A549 (cell line): ENCODE data around the gene PLXNA3. TPM values are rescaled to one million over a fixed set of nuclear protein-coding genes. Genes with fewer than 3 reads are reported as not detected.

Experiments used
- ATAC-seq, 2 experiments: fragments of 200-7000 bp in 1 of 2; fragments of >200 bp in 1 of 2; cut with Nextera tagmentation in 1 of 2; cut with Tn5 transposase in 1 of 2; 3 replicates each; pipeline versions ENCODE4 v1.8.0 to v1.9.1; 2018 to 2020; ENCODE audit warnings: mild to moderate bottlenecking in 1 of 2, moderate library complexity in 1 of 2
- CTCF ChIA-PET: fragments of 300-600 bp; sonication (Branson Sonifier 250); formaldehyde crosslinking; extraction: SDS; loops from one replicate; lab custom pipeline; 2021; ENCODE audit warnings: antibody characterized with exemption, inconsistent platforms; lab: Yijun Ruan, JAX
- POLR2A ChIA-PET: fragments of 350-600 bp; formaldehyde crosslinking; extraction: SDS; loops from one replicate; lab custom pipeline; 2021; ENCODE audit warnings: antibody characterized with exemption, inconsistent platforms; lab: Yijun Ruan, JAX
- DNase-seq, 2 experiments: peaks; one replicate each; pipeline versions ENCODE4 v3.0.0 to v3.0.0-alpha.2; 2011 to 2016; ENCODE audit warnings: low read depth in 1 of 2, low spot score in 1 of 2
- FAIRE-seq: peaks from 2 replicates; lab custom pipeline; 2011; peaks lifted over from hg19 to GRCh38; lab: Jason Lieb, UNC
- H3K27ac ChIP-seq, 2 experiments: fragments of >200 bp; sonication (Bioruptor Twin); formaldehyde crosslinking; 3 replicates each; pipeline ENCODE4 v1.5.1; 2016 to 2017
- H3K4me1 ChIP-seq: fragments of >200 bp; sonication (Bioruptor Twin); formaldehyde crosslinking; 3 replicates; pipeline ENCODE4 v1.6.1; 2016
- H3K4me2 ChIP-seq: fragments of >200 bp; sonication (Bioruptor Twin); formaldehyde crosslinking; 3 replicates; pipeline ENCODE4 v1.6.1; 2016
- H3K4me3 ChIP-seq: fragments of >200 bp; sonication (Bioruptor Twin); formaldehyde crosslinking; 3 replicates; pipeline ENCODE4 v1.5.1; 2016
- H3K9me3 ChIP-seq: fragments of >200 bp; sonication (Bioruptor Twin); formaldehyde crosslinking; 3 replicates; pipeline ENCODE4 v1.6.1; 2016
- BHLHE40 ChIP-seq: IDR thresholded peaks from 2 replicates; pipeline ENCODE4 v1.6.1; 2012; ENCODE audit warnings: low read depth, low read length, inconsistent platforms
- CBX8 ChIP-seq: fragments of 200-600 bp; sonication (generic); IDR thresholded peaks from 2 replicates; pipeline ENCODE4 v1.6.1; 2016
- CEBPB ChIP-seq, 2 experiments: fragments of >200 bp in 1 of 2; sonication (Bioruptor Twin) in 1 of 2; formaldehyde crosslinking in 1 of 2; IDR thresholded peaks; 2 replicates each; pipeline ENCODE4 v1.6.1; 2012 to 2016
- CHD4 ChIP-seq: fragments of 200-600 bp; sonication (generic); IDR thresholded peaks from 2 replicates; pipeline ENCODE4 v1.6.1; 2016; ENCODE audit warnings: antibody characterized with exemption, mild to moderate bottlenecking, borderline replicate concordance
- EHMT2 ChIP-seq: fragments of 200-600 bp; sonication (generic); IDR thresholded peaks from 2 replicates; pipeline ENCODE4 v1.6.1; 2016; ENCODE audit warnings: antibody characterized with exemption, low read depth, mild to moderate bottlenecking, moderate library complexity
- EP300 ChIP-seq, 2 experiments: fragments of >200 bp; sonication (Bioruptor Twin); formaldehyde crosslinking; IDR thresholded peaks; 2 replicates in 1 of 2; 3 replicates in 1 of 2; pipeline ENCODE4 v1.6.1; 2016 to 2017
- FOXS1 ChIP-seq: fragments of 250-450 bp; sonication (Bioruptor Pico); IDR thresholded peaks from 2 replicates; pipeline ENCODE4 v1.5.0; 2020; ENCODE audit warnings: mild to moderate bottlenecking, moderate library complexity
- GATA3 ChIP-seq: IDR thresholded peaks from 2 replicates; pipeline ENCODE4 v1.6.1; 2012; ENCODE audit warnings: borderline replicate concordance
- HDAC2 ChIP-seq: fragments of 200-600 bp; sonication (generic); IDR thresholded peaks from 2 replicates; pipeline ENCODE4 v1.6.1; 2016
- HEYL ChIP-seq: fragments of 250-450 bp; sonication (Bioruptor Pico); IDR thresholded peaks from 2 replicates; pipeline ENCODE4 v1.8.0; 2021; ENCODE audit warnings: mild to moderate bottlenecking, moderate library complexity
- HOXB5 ChIP-seq: fragments of 250-450 bp; sonication (Bioruptor Pico); IDR thresholded peaks from 2 replicates; pipeline ENCODE4 v1.5.0; 2020; ENCODE audit warnings: mild to moderate bottlenecking, moderate library complexity
- JUN ChIP-seq, 2 experiments: fragments of >200 bp; sonication (Bioruptor Twin); formaldehyde crosslinking; IDR thresholded peaks; 2 replicates in 1 of 2; 3 replicates in 1 of 2; pipeline ENCODE4 v1.6.1; 2016 to 2017
- MAZ ChIP-seq: fragments of 150-350 bp; IDR thresholded peaks from 2 replicates; pipeline ENCODE4 v1.6.1; 2014; ENCODE audit warnings: antibody characterized with exemption, low read depth, low read length, borderline replicate concordance
- PHF8 ChIP-seq: fragments of 200-600 bp; sonication (generic); IDR thresholded peaks from 2 replicates; pipeline ENCODE4 v1.6.1; 2016; ENCODE audit warnings: low read depth, mild to moderate bottlenecking, antibody characterized with exemption, moderate library complexity, borderline replicate concordance
- POLR2A ChIP-seq: IDR thresholded peaks from 2 replicates; pipeline ENCODE4 v1.6.1; 2012; ENCODE audit warnings: mild to moderate bottlenecking, low read length
- POLR2AphosphoS2 ChIP-seq: conservative IDR thresholded peaks from 2 replicates; pipeline ENCODE4 v1.6.1; 2012; ENCODE audit warnings: low read length, improper control_type of control experiment, inconsistent platforms
- RAD21 ChIP-seq, 2 experiments: fragments of >200 bp in 1 of 2; sonication (Bioruptor Twin) in 1 of 2; formaldehyde crosslinking in 1 of 2; IDR thresholded peaks in 1 of 2; conservative IDR thresholded peaks in 1 of 2; 2 replicates in 1 of 2; 3 replicates in 1 of 2; pipeline ENCODE4 v1.6.1; 2012 to 2018; ENCODE audit warnings: inconsistent platforms in 1 of 2
- RCOR1 ChIP-seq: fragments of 150-350 bp; IDR thresholded peaks from 2 replicates; pipeline ENCODE4 v1.6.1; 2014; ENCODE audit warnings: antibody characterized with exemption, low read length, low read depth
- RFX5 ChIP-seq: fragments of 450-650 bp; IDR thresholded peaks from 2 replicates; pipeline ENCODE4 v1.7.1; 2014; ENCODE audit warnings: antibody characterized with exemption, mild to moderate bottlenecking, moderate library complexity
- ZFP36 ChIP-seq: fragments of 450-650 bp; IDR thresholded peaks from 2 replicates; pipeline ENCODE4 v1.6.1; 2014; ENCODE audit warnings: borderline replicate concordance; ENCODE audit not compliant: partially characterized antibody
- ZNF302 ChIP-seq: fragments of 250-450 bp; sonication (Bioruptor Pico); IDR thresholded peaks from 2 replicates; pipeline ENCODE4 v1.9.0; 2021; ENCODE audit warnings: inconsistent platforms, mild to moderate bottlenecking, moderate library complexity
- WGBS: methylation state at CpG from one replicate; pipeline ENCODE4 v1.1.6; 2017; ENCODE audit errors: missing lambda C conversion rate; 5-methylcytosine and 5-hydroxymethylcytosine counted together
- polyA plus RNA-seq, 4 experiments: library from polyadenylated mRNA; depleted of rRNA in 3 of 4; stranded (reverse); fragments of >200 nt; fragmentation: RNase III in 1 of 4; extraction: RNeasy Plus Mini Kit Qiagen cat#74134 plus additional on column Dnase treatment in 1 of 4; gene quantifications; 2 replicates in 3 of 4; 3 replicates in 1 of 4; pipeline ENCODE4 v1.2.3, GENCODE V29; 2011 to 2017
- TF ChIP-seq, protein P1 (sequence below): fragments of >200 bp; sonication (Bioruptor Twin); formaldehyde crosslinking; IDR thresholded peaks from 3 replicates; pipeline ENCODE4 v1.5.1; 2016
- TF ChIP-seq, protein P2 (sequence below): fragments of >200 bp; sonication (Bioruptor Twin); formaldehyde crosslinking; IDR thresholded peaks from 3 replicates; pipeline ENCODE4 v1.6.1; 2016
- TF ChIP-seq, protein P3 (sequence below): IDR thresholded peaks from 2 replicates; pipeline ENCODE4 v1.6.1; 2012
- TF ChIP-seq, protein P4 (sequence below): fragments of 250-450 bp; sonication (Bioruptor Pico); IDR thresholded peaks from 2 replicates; pipeline ENCODE4 v1.5.0; 2021; ENCODE audit warnings: mild to moderate bottlenecking, moderate library complexity, borderline replicate concordance
- TF ChIP-seq, protein P5 (sequence below): fragments of 450-650 bp; IDR thresholded peaks from 2 replicates; pipeline ENCODE4 v1.6.1; 2014; ENCODE audit warnings: antibody characterized with exemption

The PLXNA3 gene
- polyA plus RNA-seq, 2 of the 4 experiments (the other 2 are of a cell fraction), result 3.4 to 10.1 TPM

DNA sequence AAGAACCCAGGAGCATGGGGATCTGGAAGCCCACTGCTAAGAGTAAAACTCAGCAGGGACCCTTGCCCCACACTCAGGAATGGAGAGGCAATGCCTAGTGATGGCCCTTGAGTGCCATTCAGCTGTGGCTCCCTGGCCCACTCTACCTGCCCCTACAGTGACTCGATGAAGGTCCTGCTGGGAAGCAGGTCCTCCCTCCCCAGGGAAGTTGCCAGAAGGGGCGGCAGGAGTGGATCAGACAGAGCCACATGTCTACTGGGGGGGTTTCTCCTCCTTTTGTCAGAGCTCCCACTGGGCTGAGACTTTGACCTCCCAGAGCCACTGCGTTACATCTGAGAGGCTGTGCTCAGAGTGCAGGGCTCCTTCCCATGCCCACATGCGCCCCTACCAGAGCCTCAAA lies 31.1 kb downstream of the PLXNA3 start:
- WGBS, result 92% methylated on average over 4 of the region's 4 CpGs
- CTCF ChIA-PET, result interaction anchor here (0.5 to 2.4 kb wide), 7 partner anchors 9 to 116 kb away, joined by 3 to 13 read pairs (median 4); no protein-coding TSS in a partner anchor
- ATAC-seq, result no peak

DNA sequence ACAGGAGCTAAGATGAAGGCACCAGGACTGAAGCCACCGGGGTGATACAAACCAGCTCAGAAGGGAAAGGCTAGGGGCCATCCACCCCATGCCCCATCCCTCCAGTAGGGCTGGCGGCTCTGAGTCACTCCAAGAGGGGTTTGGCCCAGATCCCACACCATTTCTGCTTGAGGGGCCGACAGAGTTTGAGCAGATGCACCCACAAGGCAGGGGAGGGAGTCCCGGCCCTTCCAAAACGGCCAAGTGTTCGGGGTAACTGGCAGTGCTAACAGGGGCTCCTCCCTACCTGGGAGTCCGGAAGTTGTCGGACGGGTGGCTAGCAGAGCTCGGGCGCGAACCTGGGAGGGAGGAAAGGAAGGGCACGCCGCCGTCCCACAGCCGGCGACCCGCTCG lies 31.9 kb downstream of the PLXNA3 start:
- no peak for TF ChIP-seq JUN (IDR thresholded peaks at IDR 0.05)
- TF ChIP-seq RCOR1, result no peak
- TF ChIP-seq RFX5, result no peak
- no peak for TF ChIP-seq ZFP36
- TF ChIP-seq EP300 (IDR thresholded peaks at IDR 0.05), result no peak
- no peak for TF ChIP-seq CEBPB (IDR thresholded peaks at IDR 0.05)
- no peak for TF ChIP-seq FOXS1 (CRISPR knock-in tag)
- no peak for TF ChIP-seq HOXB5 (CRISPR knock-in tag)
- no peak for TF ChIP-seq POLR2AphosphoS2
- TF ChIP-seq, protein P1, sequence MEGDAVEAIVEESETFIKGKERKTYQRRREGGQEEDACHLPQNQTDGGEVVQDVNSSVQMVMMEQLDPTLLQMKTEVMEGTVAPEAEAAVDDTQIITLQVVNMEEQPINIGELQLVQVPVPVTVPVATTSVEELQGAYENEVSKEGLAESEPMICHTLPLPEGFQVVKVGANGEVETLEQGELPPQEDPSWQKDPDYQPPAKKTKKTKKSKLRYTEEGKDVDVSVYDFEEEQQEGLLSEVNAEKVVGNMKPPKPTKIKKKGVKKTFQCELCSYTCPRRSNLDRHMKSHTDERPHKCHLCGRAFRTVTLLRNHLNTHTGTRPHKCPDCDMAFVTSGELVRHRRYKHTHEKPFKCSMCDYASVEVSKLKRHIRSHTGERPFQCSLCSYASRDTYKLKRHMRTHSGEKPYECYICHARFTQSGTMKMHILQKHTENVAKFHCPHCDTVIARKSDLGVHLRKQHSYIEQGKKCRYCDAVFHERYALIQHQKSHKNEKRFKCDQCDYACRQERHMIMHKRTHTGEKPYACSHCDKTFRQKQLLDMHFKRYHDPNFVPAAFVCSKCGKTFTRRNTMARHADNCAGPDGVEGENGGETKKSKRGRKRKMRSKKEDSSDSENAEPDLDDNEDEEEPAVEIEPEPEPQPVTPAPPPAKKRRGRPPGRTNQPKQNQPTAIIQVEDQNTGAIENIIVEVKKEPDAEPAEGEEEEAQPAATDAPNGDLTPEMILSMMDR, result no peak
- no peak for TF ChIP-seq HDAC2
- TF ChIP-seq MAZ, result no peak
- no peak for TF ChIP-seq GATA3
- no peak for TF ChIP-seq HEYL (CRISPR knock-in tag)
- no peaks in the 10 kb centered on the region for H3K9me3 ChIP-seq
- ChIA-PET CTCF (interaction anchor here (0.8 to 2.4 kb wide), 8 partner anchors 9 to 117 kb away, joined by 3 to 13 read pairs (median 4); no protein-coding TSS in a partner anchor), POLR2A (interaction anchor here (0.6 to 2.6 kb wide), 12 partner anchors 9 to 92 kb away, joined by 3 to 8 read pairs (median 4); partner anchors contain the start of genes FAM3A, LAGE3, PLXNA3 and RPL10)
- DNase-seq, result peak; percentile 22 to 31
- H3K27ac ChIP-seq, result peak overlapping the region; percentile 88 to 96
- H3K4me3 ChIP-seq, result peak overlapping the region; percentile 74
- WGBS, result 4% methylated on average over 13 of the region's 19 CpGs
- no peak for FAIRE-seq
- peak overlapping the region; percentile 80 for H3K4me2 ChIP-seq
- H3K4me1 ChIP-seq, result peaks cover 21% of the 10 kb centered on the region; the same call in 2 of the 3 replicates
- ATAC-seq, result peak; percentile 24 to 33

More for the DNA sequence above, 31.1 kb downstream of the PLXNA3 start:
- Histone ChIP-seq H3K4me1 (peaks cover 29% of the 10 kb centered on the region), H3K27ac (peak overlapping the region in 1 of 2 experiments; percentile 8; a peak in 1 of 6 replicates)
- no peak for TF ChIP-seq CBX8
- TF ChIP-seq, all 56 proteins: peak for 0
- DNase-seq (no peak), FAIRE-seq (no peak)
- POLR2A ChIA-PET, result interaction anchor here (1.0 to 2.6 kb wide), 2 partner anchors 11 to 27 kb away, joined by 3 to 8 read pairs; partner anchors contain the start of genes FAM3A and LAGE3
- no peaks in the 10 kb centered on the region for H3K9me3 ChIP-seq
- H3K4me3 ChIP-seq, result no peak overlapping the region; the same call in 2 of the 3 replicates
- H3K4me2 ChIP-seq, result peak overlapping the region; percentile 80

DNA sequence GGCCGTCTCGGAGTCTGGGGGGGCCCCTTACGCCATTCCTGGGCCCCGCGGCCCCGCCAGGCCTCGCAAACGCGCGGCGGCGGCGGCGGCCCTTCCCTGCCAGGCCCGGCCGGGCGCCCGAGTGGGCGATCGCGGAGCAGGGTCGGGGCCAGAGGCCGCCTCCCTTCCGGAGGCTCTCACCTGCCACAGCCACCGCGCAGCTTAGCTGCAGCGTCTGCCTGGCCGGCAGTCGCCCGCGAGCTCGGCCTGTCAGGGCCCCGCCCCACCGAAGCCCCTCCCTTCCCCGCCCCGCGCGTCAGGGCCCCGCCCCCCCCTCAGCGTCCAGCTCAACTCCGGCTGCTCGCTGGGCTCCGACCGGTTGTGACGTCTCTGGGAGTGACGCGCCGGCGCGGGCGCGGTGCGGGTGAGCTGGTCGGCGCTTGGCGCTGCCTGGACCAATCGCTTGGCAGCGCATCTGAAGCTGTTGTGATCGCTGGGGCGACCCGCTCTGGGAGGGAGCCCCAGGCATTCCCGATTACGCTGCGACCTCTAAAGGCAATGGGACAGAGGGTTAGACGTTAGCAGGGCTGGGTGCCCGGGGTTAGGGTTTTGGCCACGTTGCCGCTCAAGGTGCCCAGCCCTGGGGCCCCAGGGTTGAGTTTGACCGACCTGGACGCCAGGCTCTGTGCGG lies 32.5 kb downstream of the PLXNA3 start, which contains the start of gene SLC10A3:
Gene SLC10A3, minus strand, starts transcription at position 216 of the 670 bp plus-strand sequence. CDS start 1,689 bp downstream, outside the sequence.
- WGBS, result 0% methylated on average over 3 of the region's 71 CpGs
- peaks cover 15% of the 10 kb centered on the region; the same call in 2 of the 3 replicates for H3K4me1 ChIP-seq
- peak within 1 kb of the TSS; percentile 88 to 96 for H3K27ac ChIP-seq
- ATAC-seq, result peak; percentile 85 to 94
- DNase-seq, result peak; percentile 89 to 95
- CTCF ChIA-PET, result interaction anchor here (0.8 to 2.4 kb wide), 7 partner anchors 9 to 118 kb away, joined by 3 to 13 read pairs (median 4); no protein-coding TSS in a partner anchor
- peak within 1 kb of the TSS; percentile 83 for H3K4me2 ChIP-seq
- no peaks in the 10 kb centered on the region for H3K9me3 ChIP-seq
- FAIRE-seq, result peak; percentile 92
- POLR2A ChIA-PET, result interaction anchor here (0.6 to 2.6 kb wide), 12 partner anchors 9 to 93 kb away, joined by 3 to 8 read pairs (median 4); partner anchors contain the start of genes FAM3A, LAGE3, PLXNA3 and RPL10
- TF ChIP-seq BHLHE40, result no peak
- peak; percentile 73; the same call in 1 of the 2 replicates for TF ChIP-seq PHF8
- no peak for TF ChIP-seq CHD4
- peak; percentile 90 for TF ChIP-seq POLR2A
- TF ChIP-seq, protein P2, sequence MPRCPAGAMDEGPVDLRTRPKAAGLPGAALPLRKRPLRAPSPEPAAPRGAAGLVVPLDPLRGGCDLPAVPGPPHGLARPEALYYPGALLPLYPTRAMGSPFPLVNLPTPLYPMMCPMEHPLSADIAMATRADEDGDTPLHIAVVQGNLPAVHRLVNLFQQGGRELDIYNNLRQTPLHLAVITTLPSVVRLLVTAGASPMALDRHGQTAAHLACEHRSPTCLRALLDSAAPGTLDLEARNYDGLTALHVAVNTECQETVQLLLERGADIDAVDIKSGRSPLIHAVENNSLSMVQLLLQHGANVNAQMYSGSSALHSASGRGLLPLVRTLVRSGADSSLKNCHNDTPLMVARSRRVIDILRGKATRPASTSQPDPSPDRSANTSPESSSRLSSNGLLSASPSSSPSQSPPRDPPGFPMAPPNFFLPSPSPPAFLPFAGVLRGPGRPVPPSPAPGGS, result peak; percentile 85
- TF ChIP-seq, protein P3, sequence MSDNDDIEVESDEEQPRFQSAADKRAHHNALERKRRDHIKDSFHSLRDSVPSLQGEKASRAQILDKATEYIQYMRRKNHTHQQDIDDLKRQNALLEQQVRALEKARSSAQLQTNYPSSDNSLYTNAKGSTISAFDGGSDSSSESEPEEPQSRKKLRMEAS, result peak; percentile 27; the same call in 1 of the 2 replicates
- no peak for TF ChIP-seq ZNF302 (CRISPR knock-in tag)
- peak in 1 of 2 experiments; percentile 32; a peak in 3 of 5 replicates for TF ChIP-seq RAD21 (conservative IDR thresholded peaks at IDR 0.05 in 1 of 2, IDR thresholded peaks at IDR 0.05 in 1 of 2)
- no peak for TF ChIP-seq EHMT2
- TF ChIP-seq, protein P4, sequence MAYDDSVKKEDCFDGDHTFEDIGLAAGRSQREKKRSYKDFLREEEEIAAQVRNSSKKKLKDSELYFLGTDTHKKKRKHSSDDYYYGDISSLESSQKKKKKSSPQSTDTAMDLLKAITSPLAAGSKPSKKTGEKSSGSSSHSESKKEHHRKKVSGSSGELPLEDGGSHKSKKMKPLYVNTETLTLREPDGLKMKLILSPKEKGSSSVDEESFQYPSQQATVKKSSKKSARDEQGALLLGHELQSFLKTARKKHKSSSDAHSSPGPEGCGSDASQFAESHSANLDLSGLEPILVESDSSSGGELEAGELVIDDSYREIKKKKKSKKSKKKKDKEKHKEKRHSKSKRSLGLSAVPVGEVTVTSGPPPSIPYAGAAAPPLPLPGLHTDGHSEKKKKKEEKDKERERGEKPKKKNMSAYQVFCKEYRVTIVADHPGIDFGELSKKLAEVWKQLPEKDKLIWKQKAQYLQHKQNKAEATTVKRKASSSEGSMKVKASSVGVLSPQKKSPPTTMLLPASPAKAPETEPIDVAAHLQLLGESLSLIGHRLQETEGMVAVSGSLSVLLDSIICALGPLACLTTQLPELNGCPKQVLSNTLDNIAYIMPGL, result no peak
- TF ChIP-seq, protein P5, sequence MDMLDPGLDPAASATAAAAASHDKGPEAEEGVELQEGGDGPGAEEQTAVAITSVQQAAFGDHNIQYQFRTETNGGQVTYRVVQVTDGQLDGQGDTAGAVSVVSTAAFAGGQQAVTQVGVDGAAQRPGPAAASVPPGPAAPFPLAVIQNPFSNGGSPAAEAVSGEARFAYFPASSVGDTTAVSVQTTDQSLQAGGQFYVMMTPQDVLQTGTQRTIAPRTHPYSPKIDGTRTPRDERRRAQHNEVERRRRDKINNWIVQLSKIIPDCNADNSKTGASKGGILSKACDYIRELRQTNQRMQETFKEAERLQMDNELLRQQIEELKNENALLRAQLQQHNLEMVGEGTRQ, result no peak
- peak in 1 of 2 experiments; percentile 81; a peak in 2 of 5 replicates for TF ChIP-seq JUN (IDR thresholded peaks at IDR 0.05)
- peak within 1 kb of the TSS; percentile 74 for H3K4me3 ChIP-seq
